Measurements from ENCODE around the gene OSGEP. TPM values are rescaled to one million over a fixed set of nuclear protein-coding genes. Genes with fewer than 3 reads are reported as not detected.

The OSGEP gene
- total RNA-seq, 6 experiments from 2014 or later = 11.2 to 43.8 (median 14.4) TPM

DNA sequence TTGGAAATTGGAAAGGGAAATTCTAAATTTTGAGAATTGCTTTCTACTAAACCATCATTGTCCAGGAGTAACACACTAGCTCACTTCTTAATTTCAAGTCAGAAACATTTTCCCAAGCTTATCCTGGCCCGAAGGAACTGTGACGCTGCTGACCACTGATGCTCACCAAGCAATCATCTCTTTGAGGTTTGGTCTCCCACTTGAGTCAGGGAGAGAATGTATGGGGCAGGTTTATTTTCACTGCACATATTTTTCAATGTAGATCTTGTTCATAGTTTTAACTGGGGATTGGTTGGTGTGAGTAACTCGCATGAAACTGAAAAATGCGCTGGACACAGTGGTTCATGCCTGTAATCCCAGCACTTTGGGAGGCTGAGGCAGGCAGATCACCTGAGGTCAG lies 37.9 kb upstream of the OSGEP start:
- H3K36me3 ChIP-seq = no peaks in the 10 kb centered on the region
- no peaks in the 10 kb centered on the region for H3K27me3 ChIP-seq
- H3K9me3 ChIP-seq = no peaks in the 10 kb centered on the region
- WGBS (ENCODE audit: insufficient coverage, low coverage, low lambda C conversion rate, missing lambda C conversion rate) = 85% methylated on average over 4 of the region's 4 CpGs
- intact Hi-C loops (cut with DNase I) = no loop called here
- H3K4me1 ChIP-seq = no peaks in the 10 kb centered on the region
- TF ChIP-seq, protein P1, sequence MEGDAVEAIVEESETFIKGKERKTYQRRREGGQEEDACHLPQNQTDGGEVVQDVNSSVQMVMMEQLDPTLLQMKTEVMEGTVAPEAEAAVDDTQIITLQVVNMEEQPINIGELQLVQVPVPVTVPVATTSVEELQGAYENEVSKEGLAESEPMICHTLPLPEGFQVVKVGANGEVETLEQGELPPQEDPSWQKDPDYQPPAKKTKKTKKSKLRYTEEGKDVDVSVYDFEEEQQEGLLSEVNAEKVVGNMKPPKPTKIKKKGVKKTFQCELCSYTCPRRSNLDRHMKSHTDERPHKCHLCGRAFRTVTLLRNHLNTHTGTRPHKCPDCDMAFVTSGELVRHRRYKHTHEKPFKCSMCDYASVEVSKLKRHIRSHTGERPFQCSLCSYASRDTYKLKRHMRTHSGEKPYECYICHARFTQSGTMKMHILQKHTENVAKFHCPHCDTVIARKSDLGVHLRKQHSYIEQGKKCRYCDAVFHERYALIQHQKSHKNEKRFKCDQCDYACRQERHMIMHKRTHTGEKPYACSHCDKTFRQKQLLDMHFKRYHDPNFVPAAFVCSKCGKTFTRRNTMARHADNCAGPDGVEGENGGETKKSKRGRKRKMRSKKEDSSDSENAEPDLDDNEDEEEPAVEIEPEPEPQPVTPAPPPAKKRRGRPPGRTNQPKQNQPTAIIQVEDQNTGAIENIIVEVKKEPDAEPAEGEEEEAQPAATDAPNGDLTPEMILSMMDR (IDR thresholded peaks at IDR 0.05) = no peak
- no peak for TF ChIP-seq POLR2A (IDR thresholded peaks at IDR 0.05)
- DNase-seq (no peak), ATAC-seq (no peak)
- H3K4me3 ChIP-seq = no peak overlapping the region
- no peak overlapping the region for H3K27ac ChIP-seq

DNA sequence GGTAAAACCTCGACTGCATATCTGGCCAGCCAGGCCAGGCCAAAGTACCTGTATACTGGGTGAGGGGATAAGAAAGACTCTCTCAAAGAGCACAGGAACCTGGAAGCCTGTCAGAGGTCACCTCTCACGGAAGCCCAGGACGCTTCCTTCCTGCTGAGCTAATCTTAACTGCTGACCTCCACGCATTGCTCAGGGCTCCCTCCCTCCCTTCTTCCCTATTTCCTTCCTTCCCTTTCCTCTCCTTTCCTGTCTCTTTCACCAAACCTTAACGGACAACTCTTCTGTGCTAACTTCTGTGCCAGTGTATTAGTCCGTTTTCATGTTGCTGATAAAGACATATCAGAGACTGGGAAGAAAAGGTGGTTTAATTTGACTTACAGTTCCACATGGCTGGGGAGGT lies 36.0 kb upstream of the OSGEP start:
- ATAC-seq (no peak), DNase-seq (no peak)
- H3K4me3 ChIP-seq = no peak overlapping the region
- H3K4me1 ChIP-seq = no peaks in the 10 kb centered on the region
- no peaks in the 10 kb centered on the region for H3K9me3 ChIP-seq
- no peak overlapping the region for H3K27ac ChIP-seq
- H3K36me3 ChIP-seq = no peaks in the 10 kb centered on the region
- no peaks in the 10 kb centered on the region for H3K27me3 ChIP-seq
- WGBS (ENCODE audit: insufficient coverage, low coverage, low lambda C conversion rate, missing lambda C conversion rate) = 30% methylated on average over 6 of the region's 6 CpGs
- TF ChIP-seq POLR2A (IDR thresholded peaks at IDR 0.05) = no peak
- intact Hi-C loops (cut with DNase I) = no loop called here

DNA sequence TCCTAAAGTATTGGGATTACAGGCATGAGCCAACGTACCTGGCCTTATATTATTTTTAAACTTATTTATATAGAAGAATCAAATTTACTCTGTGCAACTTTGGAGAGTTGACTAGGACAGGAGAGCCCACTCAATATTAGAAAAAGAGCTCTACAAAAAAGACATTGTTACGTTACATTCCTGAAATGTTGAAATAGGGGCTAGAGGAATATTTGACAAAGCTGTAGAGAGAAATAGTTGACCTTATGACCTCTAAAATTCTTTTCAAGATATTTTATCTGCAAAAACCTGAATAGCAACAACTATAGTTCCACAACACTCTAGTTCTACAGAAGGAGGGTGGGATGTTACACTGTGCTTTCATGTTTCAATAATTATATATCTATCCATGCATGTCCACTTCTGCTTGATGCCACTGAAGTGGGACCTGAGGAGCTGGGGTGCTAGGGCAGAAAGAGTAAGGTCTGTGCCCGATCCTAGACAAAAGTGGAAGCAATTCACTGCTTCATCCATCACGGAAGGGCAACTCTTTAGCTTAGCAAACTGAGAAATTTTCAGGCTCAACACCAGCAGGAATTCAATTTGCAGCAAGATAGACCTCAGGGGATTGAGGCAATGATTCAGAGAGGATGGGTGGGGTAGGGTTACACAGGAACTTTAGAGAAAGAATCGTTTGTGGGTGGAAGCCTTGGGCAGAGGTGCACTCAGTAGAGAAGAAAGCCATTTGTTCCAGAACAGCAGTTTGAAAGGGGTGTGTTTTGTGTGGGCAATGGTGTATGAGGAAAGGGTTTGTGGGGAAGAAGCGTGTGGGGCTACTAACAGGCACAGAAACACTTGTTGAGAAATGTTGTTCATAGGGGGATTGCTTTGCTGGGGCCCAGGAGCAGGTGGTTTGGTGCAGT lies 34.7 kb upstream of the OSGEP start:
- TF ChIP-seq POLR2A (IDR thresholded peaks at IDR 0.05) = no peak
- TF ChIP-seq, protein P1 (IDR thresholded peaks at IDR 0.05) = no peak
- intact Hi-C loops (cut with DNase I) = no loop called here
- no peak for DNase-seq
- WGBS (ENCODE audit: insufficient coverage, low coverage, low lambda C conversion rate, missing lambda C conversion rate) = 45% methylated on average over 6 of the region's 6 CpGs
- Histone ChIP-seq H3K9me3 (no peaks in the 10 kb centered on the region), H3K27me3 (no peaks in the 10 kb centered on the region), H3K27ac (no peak overlapping the region), H3K4me3 (no peak overlapping the region), H3K4me1 (no peaks in the 10 kb centered on the region), H3K36me3 (no peaks in the 10 kb centered on the region)
- ATAC-seq = no peak

DNA sequence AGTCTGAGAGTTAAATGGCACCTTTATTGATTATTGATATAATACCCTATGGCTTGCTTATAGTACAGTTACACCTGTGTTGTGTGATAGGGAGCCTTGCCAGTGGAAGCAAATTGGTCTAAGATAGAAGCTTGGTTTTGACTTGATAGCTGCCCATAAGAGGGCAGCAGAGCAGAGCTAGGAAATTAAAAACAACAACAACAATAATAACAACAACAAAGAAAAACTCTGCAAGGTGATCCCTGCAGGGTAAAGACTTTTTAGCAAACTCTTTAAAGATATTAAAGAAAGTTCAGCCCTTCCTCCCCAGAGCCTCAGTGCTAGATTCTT lies 32.7 kb upstream of the OSGEP start:
- TF ChIP-seq, protein P1 (IDR thresholded peaks at IDR 0.05) = no peak
- TF ChIP-seq POLR2A (IDR thresholded peaks at IDR 0.05) = no peak
- H3K4me3 ChIP-seq = no peak overlapping the region
- no peak for DNase-seq
- no peaks in the 10 kb centered on the region for H3K9me3 ChIP-seq
- no peaks in the 10 kb centered on the region for H3K4me1 ChIP-seq
- H3K36me3 ChIP-seq = no peaks in the 10 kb centered on the region
- ATAC-seq = no peak
- intact Hi-C loops (cut with DNase I) = no loop called here
- H3K27me3 ChIP-seq = no peaks in the 10 kb centered on the region
- H3K27ac ChIP-seq = no peak overlapping the region

DNA sequence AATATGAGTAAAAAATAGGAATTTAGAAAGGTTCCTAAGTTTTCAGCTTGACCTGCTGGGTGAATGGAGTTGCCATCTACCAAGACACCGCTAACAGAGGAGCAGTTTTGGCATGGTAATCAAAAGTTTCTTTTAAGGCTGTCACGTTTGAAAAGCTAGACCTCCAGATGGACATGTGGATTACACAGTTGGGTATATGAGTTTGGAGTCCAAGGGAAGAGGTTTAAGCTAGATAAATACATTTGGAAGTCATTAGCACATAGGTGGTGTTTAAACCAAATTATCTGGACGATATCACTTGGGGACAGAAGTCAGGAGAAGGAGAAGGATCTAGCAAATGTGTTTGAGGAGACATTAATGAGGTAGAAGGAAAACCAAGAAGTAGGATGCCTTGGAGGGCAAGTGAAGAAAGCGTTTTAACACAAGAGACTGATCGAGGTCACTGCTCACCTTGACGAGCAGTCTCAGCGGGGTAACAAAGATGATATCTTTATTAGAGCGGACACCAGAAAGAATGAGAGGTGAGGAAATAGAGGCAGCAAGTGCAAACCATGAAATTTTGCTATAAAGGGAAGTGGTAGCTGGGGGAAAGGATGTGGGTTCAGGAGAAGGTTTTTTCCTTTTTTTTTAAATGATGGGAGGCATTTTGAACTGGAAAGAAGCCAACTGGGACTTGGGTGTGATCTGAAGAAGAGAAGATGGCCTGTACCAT lies 32.2 kb upstream of the OSGEP start:
- Histone ChIP-seq H3K4me3 (no peak overlapping the region), H3K4me1 (no peaks in the 10 kb centered on the region), H3K9me3 (no peaks in the 10 kb centered on the region), H3K27me3 (no peaks in the 10 kb centered on the region), H3K27ac (no peak overlapping the region), H3K36me3 (no peaks in the 10 kb centered on the region)
- no peak for DNase-seq
- intact Hi-C loops (cut with DNase I) = no loop called here
- 72% methylated on average over 8 of the region's 8 CpGs for WGBS (ENCODE audit: insufficient coverage, low coverage, low lambda C conversion rate, missing lambda C conversion rate)
- ATAC-seq = no peak
- TF ChIP-seq POLR2A (IDR thresholded peaks at IDR 0.05) = no peak
- TF ChIP-seq, protein P1 (IDR thresholded peaks at IDR 0.05) = no peak
